ENCODE measurements around the gene EPB41L2.

Gene EPB41L2

DNA sequence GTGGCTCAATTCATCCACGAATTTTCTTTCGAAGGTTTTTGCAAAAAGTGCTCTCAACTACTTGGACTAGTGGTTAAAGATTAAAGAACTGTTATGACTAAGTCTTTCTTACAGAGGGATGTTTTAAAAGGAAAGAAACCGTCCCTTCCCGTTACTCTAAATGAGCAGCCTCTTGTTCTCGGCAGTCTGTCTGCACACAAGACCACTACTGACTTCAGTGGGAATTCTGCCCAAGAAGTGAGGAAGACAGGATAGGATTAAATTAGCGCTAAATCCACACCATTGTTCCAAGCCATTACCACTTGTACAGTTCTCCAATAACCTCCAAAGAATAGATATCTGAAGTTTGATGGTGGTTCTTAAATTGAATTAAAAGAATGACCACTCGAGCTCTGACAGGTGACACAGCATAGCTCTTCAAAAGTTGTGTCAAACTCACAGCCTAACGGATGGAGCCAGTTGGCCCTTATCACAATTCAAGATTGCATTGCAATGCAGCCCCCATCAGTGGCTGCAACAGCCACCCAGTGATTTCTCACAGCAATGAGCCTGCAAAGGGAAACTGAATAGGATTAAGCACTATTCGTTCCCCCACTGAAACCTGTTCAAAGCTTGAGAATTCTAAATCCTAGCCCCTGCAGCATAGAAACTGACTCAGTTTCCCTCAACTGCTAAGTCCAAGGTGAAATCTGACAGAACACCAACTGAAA lies 1.8 kb downstream of the EPB41L2 start:
- DNase-seq: no peak

GRCh38 chr6:131060311-131060710 lies 2.7 kb downstream of the EPB41L2 start:
- DNase-seq: no peak

- no peak for DNase-seq
Observed at GRCh38 chr6:131059486-131059885, 3.6 kb downstream of the EPB41L2 start.

GRCh38 chr6:131058236-131058635 lies 4.8 kb downstream of the EPB41L2 start:
- no peak for DNase-seq

DNA sequence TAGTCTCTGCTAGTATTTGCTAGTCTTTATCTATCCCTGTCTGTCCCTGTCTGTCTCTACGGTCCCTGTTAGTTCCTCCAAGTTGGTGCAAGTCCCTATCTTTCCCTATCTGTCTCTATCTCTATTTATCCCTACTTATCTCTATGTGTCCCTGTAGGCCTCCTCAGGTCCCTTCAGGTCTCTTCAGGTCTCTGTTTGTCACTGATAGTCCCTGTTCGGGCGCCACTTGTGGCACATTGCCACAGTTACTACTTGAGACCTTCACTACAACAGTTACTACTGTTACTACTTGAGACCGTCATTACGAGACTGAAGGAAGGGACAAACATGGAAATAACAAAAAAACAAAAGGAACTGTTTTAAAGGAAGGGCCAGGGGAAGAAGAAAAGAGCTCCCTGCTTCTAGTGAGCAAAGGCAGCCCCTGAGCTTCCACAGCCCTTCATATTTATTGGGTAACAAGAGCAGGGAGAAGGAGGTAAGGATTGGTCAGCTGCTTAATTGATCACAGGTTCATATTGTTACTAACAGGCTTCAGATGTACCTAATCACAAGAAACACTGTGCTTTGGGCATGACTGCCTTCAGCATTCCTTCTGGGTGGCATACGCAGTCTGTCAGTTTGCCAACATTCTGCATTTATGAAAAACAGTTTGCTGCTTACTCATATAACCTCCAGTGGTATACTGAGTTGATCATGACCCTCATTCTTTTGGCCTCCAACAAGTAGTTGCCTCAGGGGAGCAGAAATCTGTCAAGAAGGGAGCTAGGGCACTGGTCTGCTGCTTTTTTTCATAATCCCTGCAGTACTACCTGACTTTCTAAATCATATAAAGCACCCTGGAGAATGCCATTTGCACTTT lies 8.4 kb downstream of the EPB41L2 start:
- no peak for DNase-seq

DNA sequence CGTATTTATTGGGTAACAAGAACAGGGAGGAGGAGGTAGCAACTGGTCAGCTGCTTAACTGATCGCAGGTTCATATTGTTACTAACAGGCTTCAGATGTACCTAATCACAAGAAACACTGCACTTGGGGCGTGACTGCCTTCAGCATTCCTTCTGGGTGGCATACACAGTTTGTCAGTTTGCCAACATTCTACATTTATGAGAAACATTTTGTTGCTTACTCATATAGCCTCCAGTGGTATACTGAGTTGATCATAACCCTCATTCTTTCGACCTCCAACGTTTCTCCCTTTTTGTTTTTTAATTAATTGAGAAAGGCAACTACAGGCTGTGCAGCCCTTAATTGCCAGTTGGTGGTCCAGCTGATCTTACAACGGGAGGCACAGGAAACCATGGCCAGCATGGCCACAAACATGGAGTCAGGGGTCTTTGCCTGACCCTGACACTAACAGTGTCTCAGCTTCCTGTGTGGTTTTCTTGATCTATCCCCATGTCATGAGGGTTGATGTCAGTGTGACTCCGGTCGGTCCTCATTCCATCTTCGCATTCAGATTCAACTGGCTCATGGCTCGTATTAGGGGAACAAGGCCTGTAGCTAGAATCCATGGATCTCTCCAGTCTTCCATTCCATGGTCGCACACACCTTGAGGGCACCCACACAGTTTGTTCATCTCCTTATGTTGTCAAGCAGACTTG lies 9.4 kb downstream of the EPB41L2 start:
- no peak for DNase-seq

GRCh38 chr6:131052181-131052580 lies 10.9 kb downstream of the EPB41L2 start:
- no peak for DNase-seq

DNA sequence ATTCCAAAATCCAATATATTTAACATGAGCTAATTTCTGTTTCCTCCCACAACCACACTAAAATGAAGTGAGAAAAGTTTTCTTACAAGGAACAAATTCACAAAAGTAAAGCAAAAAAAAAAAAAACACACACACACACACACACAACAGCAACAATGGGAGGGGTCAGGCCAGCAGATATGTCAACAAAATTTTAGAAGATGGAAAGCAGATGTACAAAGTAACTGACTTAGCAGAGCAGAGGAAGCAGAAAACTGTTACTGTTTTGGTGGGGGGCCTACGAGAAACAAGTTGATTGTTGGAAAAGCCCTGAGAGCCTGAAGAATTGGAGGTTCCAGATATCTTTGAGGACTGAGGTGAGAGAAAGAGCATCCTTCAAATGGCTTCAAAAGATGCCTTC lies 11.7 kb downstream of the EPB41L2 start:
- no peak for DNase-seq

GRCh38 chr6:131049608-131050007 lies 13.4 kb downstream of the EPB41L2 start:
- DNase-seq: no peak

GRCh38 chr6:131048933-131049515 lies 14.0 kb downstream of the EPB41L2 start:
- no peak for DNase-seq

DNA sequence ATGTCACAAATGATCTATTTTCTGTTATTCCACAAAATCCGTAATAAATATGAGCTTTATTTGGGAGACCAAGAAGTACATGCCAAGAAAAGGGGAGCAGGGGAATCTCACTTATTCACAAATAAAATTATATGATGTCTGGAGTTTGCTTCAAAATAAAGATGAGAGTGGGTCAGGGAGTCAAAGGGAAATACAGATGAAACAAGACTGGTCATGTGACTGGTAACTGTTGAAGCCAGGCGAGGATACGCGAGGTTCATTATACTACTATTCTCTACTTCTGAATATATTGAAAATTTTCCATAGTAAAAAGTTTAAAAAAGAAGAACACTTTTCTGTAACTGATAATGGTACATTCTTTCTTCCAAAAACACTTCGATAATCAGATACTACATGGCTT lies 14.6 kb downstream of the EPB41L2 start:
- no peak for DNase-seq

GRCh38 chr6:131045139-131045538 lies 17.9 kb downstream of the EPB41L2 start:
- no peak for DNase-seq

DNA sequence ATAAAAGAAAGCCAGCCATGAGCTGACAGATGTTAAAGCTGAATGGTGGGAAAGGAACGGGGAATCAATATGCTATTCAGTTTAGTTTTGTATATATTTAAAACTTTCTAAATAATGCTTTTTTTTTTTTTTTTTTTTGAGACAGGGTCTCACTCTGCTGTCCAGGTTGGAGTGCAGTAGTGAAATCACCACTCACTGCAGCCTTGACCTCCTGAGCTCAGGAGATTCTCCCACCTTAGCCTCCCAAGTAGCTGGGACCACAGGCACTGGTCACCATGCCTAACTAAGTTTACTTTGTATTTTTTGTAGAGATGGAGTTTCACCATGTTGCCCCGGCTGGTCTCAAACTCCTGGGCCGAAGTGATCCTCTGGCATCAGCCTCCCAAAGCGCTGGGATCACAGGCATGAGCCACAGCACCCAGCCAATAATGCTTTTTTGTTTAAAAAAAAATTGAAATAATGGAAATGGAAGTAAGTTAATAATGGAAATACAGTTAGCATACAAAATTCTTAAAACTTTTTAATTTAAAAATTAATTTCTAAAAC lies 19.1 kb downstream of the EPB41L2 start:
- DNase-seq: no peak

DNA sequence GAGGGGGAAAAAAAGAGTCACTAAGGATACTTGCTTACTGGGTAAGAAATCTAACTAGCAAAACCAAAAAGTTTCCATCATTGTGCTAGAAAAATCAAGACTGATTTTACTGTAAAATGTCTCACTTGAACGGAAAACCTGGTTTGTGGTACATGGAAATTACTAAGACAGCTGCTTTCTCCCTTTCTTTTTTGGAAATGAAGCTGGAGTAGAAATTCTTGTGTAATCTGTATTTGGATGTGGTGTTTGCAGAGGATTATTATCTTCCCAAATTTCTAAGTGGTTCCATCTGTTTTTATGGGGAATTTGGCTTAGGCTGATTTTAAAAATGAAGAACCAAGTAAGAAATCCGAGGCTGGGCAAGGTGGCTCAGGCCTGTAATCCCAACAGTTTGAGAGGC lies 20.4 kb downstream of the EPB41L2 start:
- DNase-seq: no peak

DNA sequence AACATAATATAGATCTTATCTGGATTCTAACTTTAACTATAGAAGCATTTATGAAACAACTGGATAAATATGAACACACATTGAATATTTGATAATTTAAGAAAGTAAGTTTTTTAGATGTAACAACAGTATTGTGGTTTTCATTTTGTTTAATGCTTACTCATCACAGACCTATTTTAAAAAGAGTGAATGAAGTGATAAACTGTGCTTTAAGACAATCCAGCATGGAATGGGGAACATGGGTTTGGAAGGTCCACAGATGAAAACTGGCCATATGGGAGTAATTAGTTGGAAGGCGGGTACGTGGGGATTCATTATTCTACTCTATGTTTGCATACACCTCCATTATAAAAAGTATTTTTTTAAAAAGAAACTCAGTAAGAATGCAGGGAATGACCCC lies 21.2 kb downstream of the EPB41L2 start:
- no peak for DNase-seq

GRCh38 chr6:131040866-131041265 lies 22.2 kb downstream of the EPB41L2 start:
- DNase-seq: no peak

DNA sequence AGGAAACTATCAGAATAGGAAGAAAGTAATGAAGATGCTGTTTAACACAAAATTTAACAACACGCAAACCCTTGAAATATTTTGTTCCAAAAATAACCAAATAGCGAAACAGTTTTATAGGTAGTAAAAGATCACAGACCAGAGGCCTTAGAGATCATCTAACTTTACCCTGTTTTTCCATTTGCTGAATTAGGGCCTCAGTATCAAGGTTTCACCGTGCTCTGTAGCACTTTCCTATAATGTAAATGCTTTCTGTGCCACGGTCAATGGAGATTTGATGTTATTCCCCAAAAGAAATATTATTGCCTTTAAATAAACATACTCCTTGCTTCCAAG lies 23.7 kb downstream of the EPB41L2 start:
- DNase-seq: no peak

- no peak for DNase-seq
Observed at GRCh38 chr6:131038597-131039344, 24.3 kb downstream of the EPB41L2 start.

- no peak for DNase-seq
Observed at GRCh38 chr6:131037194-131037897, 25.7 kb downstream of the EPB41L2 start.

DNA sequence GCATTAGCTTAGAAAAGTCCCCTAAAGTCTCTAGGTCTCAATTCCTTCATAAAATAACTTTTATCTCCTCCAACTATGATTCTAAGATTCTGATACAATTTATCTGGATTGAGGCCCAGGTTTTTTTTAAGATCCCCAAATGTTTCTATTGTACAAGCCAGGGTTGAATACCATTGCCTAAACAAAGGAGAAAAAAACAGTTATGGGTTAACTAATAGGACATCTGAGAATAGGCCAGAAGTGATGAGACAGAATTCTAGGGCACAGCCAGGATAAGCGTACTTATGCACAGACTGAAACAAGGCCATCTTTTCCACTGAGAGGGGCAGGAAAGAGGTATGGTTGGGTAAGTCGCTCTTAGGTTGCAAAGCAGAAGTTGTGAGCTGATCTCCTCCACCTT lies 26.4 kb downstream of the EPB41L2 start:
- no peak for DNase-seq

DNA sequence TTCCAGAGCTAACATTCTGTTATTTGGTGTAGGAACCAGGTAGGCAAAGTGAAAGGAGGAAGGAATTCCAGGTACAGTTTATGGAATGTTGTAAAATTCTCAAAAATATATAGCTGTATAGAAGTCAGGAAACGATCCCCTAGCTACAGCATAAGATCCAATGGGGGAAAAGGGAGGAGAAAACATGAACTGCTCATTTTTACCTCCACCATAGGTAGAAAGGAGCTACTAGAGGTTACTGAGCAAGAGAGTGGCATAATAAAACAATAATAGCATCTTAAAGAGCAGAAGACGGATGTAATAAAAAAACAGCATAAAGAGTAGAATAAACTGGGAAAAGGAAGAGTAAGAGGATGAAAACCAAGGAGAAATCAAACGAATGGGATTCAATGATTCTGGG lies 26.9 kb downstream of the EPB41L2 start:
- DNase-seq: no peak

DNA sequence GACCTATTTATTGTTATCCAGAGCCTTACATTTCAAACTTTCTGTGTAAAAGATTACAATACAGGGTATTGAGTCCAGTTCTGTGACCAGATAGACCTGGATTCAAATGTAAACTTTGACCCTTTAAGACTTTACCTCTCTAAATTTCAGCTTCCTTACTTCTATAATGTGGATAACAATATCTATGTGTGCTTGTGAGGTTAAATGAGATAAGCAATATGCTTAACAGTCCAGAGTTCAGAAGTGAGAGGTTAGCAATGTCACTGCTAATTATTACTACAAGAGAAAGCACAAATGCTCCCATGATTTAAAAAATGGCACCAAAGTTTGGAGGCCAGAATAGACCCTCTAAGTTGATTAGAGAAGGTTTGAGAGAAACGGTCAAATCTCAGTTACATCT lies 27.5 kb downstream of the EPB41L2 start:
- no peak for DNase-seq
